NCI-H1417 treated with DMSO at 0.1 percent for 48 hours (cell line): Measurements from ENCODE around the gene CYP39A1.

ENCODE experiments used
- DNase-seq: peaks from one replicate; lab custom pipeline; 2025; lab: John Stamatoyannopoulos, UW

CYP39A1 gene, protein sequence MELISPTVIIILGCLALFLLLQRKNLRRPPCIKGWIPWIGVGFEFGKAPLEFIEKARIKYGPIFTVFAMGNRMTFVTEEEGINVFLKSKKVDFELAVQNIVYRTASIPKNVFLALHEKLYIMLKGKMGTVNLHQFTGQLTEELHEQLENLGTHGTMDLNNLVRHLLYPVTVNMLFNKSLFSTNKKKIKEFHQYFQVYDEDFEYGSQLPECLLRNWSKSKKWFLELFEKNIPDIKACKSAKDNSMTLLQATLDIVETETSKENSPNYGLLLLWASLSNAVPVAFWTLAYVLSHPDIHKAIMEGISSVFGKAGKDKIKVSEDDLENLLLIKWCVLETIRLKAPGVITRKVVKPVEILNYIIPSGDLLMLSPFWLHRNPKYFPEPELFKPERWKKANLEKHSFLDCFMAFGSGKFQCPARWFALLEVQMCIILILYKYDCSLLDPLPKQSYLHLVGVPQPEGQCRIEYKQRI

DNA sequence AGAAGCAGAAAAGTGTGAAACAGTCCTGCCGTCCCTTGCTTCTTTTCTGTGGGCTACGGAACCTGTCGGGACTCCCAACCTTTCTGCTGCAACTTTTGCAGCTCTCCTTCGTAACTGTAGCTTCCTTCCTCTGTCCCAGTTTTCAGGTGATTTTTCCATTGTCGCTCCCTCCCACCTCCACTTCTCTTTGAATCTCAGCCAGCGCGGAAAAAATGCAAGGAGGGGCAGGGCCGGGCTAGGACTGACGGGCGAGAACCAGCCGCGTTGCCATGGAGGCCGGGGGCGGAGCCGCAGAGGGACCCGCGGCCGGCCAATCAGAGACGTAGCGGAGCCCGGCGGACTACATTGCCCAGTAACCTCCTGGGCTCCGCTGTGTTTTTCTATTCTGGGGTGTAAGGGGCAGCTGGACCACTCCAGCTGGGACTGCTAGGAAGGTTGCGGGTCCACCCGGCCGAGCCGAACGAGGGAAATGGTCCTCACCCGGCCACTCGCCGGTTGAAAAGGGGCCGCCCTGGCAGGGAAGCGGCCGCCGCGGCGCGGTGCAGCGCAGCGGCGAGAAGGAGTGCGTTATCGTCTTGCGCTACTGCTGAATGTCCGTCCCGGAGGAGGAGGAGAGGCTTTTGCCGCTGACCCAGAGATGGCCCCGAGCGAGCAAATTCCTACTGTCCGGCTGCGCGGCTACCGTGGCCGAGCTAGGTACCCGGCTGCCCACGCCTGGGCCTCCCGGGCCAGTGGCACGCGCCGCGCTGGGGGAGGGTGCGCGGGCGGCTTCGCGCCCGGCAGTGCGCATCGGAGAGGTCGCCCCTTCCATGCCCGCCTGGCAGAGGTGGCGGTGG lies at the start of gene CYP39A1, which contains the start of gene SLC25A27:
Gene CYP39A1, minus strand, starts transcription at position 216 of the 836 bp plus-strand sequence. CDS start 236 bp downstream, outside the sequence.
Gene SLC25A27, plus strand, starts transcription at position 373 of the 836 bp plus-strand sequence. Its CDS starts 218 bp downstream, at position 591.
- DNase-seq: peak; percentile 82

DNA sequence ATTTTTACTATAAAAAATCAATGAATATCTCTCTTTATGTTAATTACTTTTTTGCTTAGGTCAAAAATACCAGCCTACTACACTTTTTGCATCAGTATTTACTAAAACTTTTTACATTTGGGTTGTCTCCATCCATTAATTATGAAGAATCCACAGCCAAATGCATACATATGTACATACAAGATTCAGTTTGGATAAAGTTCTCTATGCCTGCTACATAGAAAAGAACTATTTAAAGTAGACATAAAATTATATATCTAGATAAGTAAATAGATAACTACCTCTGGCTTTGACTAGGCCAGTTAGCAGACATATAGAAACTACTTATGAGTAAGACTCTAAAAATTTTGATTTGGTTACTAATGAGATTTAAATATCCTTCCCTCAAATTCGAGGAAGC lies 47.4 kb upstream of the CYP39A1 start:
- DNase-seq: no peak

- no peak for DNase-seq
Observed at GRCh38 chr6:46690911-46691451, 38.4 kb upstream of the CYP39A1 start.

GRCh38 chr6:46690141-46690755 lies 37.6 kb upstream of the CYP39A1 start:
- DNase-seq: no peak

- no peak for DNase-seq
Observed at GRCh38 chr6:46689657-46690056, 37.0 kb upstream of the CYP39A1 start.

- DNase-seq: no peak
Observed at GRCh38 chr6:46688966-46689335, 36.3 kb upstream of the CYP39A1 start.

- DNase-seq: no peak
Observed at GRCh38 chr6:46688117-46688965, 35.7 kb upstream of the CYP39A1 start.

DNA sequence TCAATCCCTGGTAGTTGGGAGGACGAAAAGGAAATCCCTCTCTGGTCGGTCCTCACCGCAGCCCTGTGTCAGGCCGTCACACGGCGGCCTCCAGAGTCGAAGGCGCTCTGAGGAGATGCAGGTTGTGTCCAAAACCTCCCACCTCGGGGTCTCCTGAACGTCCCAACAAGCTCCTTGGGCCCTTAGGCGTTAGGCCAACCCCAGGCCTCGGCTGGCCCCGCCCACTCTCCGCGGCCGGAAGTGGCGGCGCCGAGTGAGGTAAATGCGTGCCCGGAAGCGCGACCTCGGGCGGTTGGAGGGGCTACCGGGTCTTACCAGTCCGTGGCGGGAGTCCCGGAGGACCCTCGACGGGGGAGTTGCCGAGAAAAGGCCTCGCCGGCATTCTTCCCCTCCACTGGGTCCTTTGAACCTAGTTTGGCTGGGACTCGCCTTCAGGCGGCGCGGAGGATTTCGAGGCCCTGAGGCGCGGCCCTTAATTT lies 35.0 kb upstream of the CYP39A1 start, which contains the start of gene TDRD6:
Gene TDRD6, plus strand, starts transcription at position 267 of the 479 bp plus-strand sequence. CDS start 244 bp downstream, outside the sequence.
- no peak for DNase-seq

- DNase-seq: no peak
Observed at GRCh38 chr6:46684771-46685170, 32.2 kb upstream of the CYP39A1 start.

DNA sequence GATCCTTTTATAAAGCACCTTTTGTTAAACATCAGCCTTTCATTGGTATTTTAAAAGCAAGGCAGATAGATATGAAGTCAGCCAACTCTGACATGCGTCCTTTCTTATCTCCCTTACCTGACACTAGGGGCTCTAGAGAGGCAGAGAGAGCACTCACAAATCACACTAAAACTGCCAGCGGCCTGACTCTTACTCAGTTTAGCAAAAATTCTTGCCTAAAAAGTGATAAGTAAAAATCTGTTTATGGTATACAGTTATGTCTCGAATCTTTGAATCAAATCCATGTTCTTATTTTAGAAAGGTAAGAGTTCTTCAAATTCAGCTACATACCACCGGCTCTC lies 24.7 kb upstream of the CYP39A1 start:
- no peak for DNase-seq

- DNase-seq: no peak
Observed at GRCh38 chr6:46676604-46677313, 24.1 kb upstream of the CYP39A1 start.

DNA sequence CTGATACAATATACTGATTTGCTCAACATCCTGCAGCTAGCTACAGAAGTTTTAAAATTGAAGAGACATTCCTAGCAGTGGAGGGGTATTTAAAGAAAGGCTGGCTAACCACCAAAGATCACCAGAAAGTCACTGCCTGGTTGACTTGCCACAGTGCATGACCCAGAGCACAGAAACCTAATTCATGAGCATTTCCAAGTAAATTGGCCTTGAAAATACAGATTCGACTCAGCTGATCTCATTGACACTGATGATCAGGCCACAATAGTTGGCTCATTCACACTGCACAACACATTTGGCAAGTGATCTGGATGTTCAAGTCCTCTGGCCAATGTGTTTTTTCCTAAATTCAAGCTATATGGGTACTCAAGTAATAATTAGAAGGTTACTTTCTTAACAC lies 21.8 kb upstream of the CYP39A1 start:
- no peak for DNase-seq

DNA sequence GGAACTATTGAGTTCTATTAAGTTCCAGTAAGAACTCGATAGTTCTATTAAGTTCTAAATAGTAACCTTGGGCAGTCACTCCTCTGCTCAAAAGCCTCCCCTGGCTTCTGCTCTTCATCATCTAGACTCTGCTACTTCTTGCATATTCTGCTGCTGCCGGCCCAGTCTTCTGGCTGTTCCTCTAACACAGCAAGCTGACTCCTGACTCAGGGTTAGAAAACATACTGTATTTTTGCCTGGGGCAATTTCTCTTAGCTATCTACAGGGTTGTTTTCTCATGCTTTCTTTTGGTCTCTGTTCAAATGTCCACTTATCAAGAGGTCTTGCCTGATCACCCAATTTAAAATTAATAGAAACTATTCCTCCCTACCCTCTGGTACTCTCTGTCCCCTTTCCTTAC lies 14.8 kb upstream of the CYP39A1 start:
- no peak for DNase-seq

- DNase-seq: no peak
Observed at GRCh38 chr6:46661483-46661882, 8.9 kb upstream of the CYP39A1 start.

DNA sequence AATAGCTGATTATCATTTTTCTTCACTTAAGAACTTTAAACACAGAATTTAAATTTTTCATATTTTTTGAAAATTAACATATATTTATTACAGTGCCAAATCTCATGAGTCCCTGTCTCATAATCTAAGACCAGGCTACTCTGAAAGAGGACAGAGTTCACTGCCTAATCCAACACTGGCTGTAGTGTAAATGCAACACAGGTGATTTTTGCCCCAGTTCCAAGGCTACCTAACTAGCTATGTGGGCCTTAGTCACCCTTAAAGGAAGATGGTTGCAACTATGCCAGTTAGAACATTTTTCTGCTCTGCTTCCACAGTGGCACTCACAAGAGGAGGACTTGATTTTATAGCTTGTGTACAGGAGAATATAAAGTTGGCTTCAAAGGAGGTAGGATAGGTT lies 5.0 kb upstream of the CYP39A1 start:
- DNase-seq: no peak

DNA sequence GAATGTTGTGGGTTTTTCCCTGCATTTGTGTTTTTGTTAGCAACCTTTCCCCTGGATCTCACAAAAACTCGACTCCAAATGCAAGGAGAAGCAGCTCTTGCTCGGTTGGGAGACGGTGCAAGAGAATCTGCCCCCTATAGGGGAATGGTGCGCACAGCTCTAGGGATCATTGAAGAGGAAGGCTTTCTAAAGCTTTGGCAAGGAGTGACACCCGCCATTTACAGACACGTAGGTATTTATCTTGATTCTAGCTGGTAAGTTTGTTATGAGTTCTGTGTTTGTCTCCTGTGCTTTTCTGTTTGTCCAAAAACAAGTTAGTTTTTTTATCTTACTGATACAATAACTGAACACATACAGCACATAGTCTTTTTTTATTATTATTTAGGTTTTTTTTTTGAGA lies 3.2 kb upstream of the CYP39A1 start:
- DNase-seq: no peak

- DNase-seq: no peak
Observed at GRCh38 chr6:46653439-46654195, 999 bp upstream of the CYP39A1 start.

DNA sequence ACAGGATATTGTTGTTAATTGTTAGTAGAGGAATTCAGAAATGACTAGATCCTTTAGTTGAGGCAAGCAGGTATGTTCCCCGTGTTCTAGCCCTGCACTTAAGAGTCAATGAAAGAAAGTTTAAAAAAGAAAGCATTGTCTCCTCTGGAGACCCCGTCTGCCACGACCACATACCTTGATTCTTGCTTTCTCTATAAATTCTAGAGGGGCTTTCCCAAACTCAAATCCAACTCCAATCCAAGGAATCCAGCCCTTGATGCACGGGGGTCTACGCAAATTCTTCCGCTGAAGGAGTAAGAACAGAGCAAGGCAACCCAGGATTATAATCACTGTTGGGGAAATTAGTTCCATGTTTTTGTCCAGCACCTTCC lies 401 bp downstream of the CYP39A1 start:
- no peak for DNase-seq

DNA sequence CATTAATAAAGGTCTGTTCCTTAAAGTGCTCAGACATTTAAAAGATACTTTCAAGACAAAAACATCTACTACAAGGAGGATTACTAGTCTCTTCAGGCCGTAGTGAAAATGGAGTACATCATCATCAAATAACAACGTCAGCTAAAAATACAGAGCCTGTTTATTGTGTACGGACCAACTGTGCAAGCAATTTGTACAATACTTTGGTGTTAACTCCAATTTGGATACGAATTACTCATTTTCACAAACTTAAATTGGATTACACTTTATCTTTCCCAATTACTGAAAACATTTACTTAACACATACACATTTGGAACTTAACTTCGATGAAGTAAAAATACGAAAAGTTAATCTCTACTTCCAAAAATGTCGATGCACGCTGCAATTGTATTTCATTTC lies 802 bp downstream of the CYP39A1 start:
- no peak for DNase-seq

DNA sequence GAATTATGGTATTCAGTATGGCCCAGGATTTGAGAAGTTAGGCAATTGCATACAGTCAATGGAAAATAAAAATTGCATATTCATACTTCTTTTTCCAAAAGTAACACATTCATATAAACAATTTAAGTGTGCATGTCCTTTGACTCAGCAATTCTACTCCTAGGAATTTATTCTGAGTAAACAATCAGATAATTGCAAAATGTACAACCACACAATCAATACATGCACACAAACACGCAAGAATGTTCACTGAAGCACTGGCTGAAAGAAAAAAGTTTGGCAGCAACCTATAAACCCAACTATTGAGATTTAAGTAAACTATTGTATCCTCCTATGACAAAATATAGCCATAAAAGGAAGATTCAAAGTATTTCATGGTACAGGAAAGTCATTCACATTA lies 1.6 kb downstream of the CYP39A1 start:
- DNase-seq: no peak
